ENCODE measurements around the gene CCDC14. TPM values are rescaled to one million over a fixed set of nuclear protein-coding genes. Genes with fewer than 3 reads are reported as not detected.

CCDC14 gene
- total and polyA plus RNA-seq, 2 of the 4 experiments (the other 2 are of a cell fraction) = 82.1 to 109 TPM

GRCh38 chr3:123986427-123986826 is 25.4 kb upstream of the CCDC14 start:
- Histone ChIP-seq H4K20me1 (ENCODE audit: insufficient read depth, low read length) (no peaks in the 10 kb centered on the region), H3K4me1 (ENCODE audit: control insufficient read depth, insufficient read depth, low read length) (no peaks in the 10 kb centered on the region), H3K79me1 (ENCODE audit: low read depth in 1 of 2, low read length in 2 of 2) (no peaks in the 10 kb centered on the region), H3K4ac (ENCODE audit: low read depth, low read length) (no peak overlapping the region), H3K9me1 (ENCODE audit: insufficient read depth, low read length) (0 out of 2 replicates have a peak, but pooled peaks cover 5% of the 10 kb centered on the region), H4K8ac (ENCODE audit: low read depth in 2 of 2, low read length in 2 of 2) (no peak overlapping the region), H2BK20ac (ENCODE audit: low read depth, low read length) (no peak overlapping the region), H2BK120ac (ENCODE audit: low read depth, low read length) (no peak overlapping the region), H3K9me3 (ENCODE audit: control insufficient read depth, insufficient read depth, low read length) (peaks cover 3% of the 10 kb centered on the region), H3K27ac (ENCODE audit: insufficient read depth, low read length) (no peak overlapping the region), H2AFZ (replicated peaks; ENCODE audit: low read length, poor library complexity) (no peak overlapping the region), H3K27me3 (ENCODE audit: control insufficient read depth, insufficient read depth, low read length) (peaks cover 54% of the 10 kb centered on the region), H3K23ac (ENCODE audit: low read depth, low read length) (no peak overlapping the region), H3K4me2 (ENCODE audit: low read depth, low read length) (no peak overlapping the region), H3K14ac (replicated peaks; ENCODE audit: low read depth, low read length) (no peak overlapping the region), H2BK15ac (ENCODE audit: low read depth, low read length) (no peak overlapping the region), H3K18ac (ENCODE audit: low read depth, low read length) (no peak overlapping the region), H2AK9ac (replicated peaks; ENCODE audit: low read depth, low read length, poor library complexity) (no peak overlapping the region), H2BK5ac (ENCODE audit: low read depth, low read length, poor library complexity, severe bottlenecking) (no peak overlapping the region), H4K5ac (ENCODE audit: low read depth, low read length) (no peak overlapping the region), H3K9ac (ENCODE audit: low read depth, low read length) (no peak overlapping the region), H4K91ac (ENCODE audit: insufficient read depth, low read depth, low read length) (no peak overlapping the region), H3K36me3 (ENCODE audit: control insufficient read depth, insufficient read depth, low read length) (no peaks in the 10 kb centered on the region), H3K56ac (ENCODE audit: extremely low read depth, insufficient read depth, low read length) (no peak overlapping the region), H3K4me3 (ENCODE audit: insufficient read depth, low read depth, low read length) (no peak overlapping the region), H2AK5ac (ENCODE audit: low read depth, low read length) (no peak overlapping the region)
- TF ChIP-seq NFE2L2 (IDR thresholded peaks at IDR 0.05; ENCODE audit: low read depth, low read length) (no peak), CTCF (conservative IDR thresholded peaks at IDR 0.05; ENCODE audit: low read depth, low read length) (no peak), RFX5 (IDR thresholded peaks at IDR 0.05; ENCODE audit: low read depth, low read length) (no peak), POLR2A (IDR thresholded peaks at IDR 0.05; ENCODE audit: low read depth, low read length) (no peak), BHLHE40 (IDR thresholded peaks at IDR 0.05; ENCODE audit: low read depth, low read length) (no peak), ELK1 (IDR thresholded peaks at IDR 0.05; ENCODE audit: borderline replicate concordance, low read depth, low read length) (no peak), CHD1 (IDR thresholded peaks at IDR 0.05; ENCODE audit: low read depth, low read length) (no peak), SMC3 (IDR thresholded peaks at IDR 0.05; ENCODE audit: low read depth, low read length) (no peak), MAZ (IDR thresholded peaks at IDR 0.05; ENCODE audit: borderline replicate concordance, low read depth, low read length) (no peak), USF2 (IDR thresholded peaks at IDR 0.05; ENCODE audit: low read depth, low read length) (no peak), RCOR1 (IDR thresholded peaks at IDR 0.05; ENCODE audit: insufficient replicate concordance, low read length) (no peak), RAD21 (IDR thresholded peaks at IDR 0.05; ENCODE audit: low read length) (no peak), MXI1 (IDR thresholded peaks at IDR 0.05; ENCODE audit: borderline replicate concordance, low read depth, low read length) (no peak), FOS (IDR thresholded peaks at IDR 0.05; ENCODE audit: low read depth, low read length) (no peak)
- in situ Hi-C loops (cut with MboI; ENCODE audit: low sequenced_read_pairs) (no loop called here), intact Hi-C loops (cut with micrococcal nuclease) (no loop called here), dilution Hi-C loops (cut with HindIII; ENCODE audit: low sequenced_read_pairs, unreplicated experiment) (no loop called here)
- ATAC-seq (ENCODE audit: low read depth) = no peak
- CTCF ChIA-PET = no interaction called here
- POLR2A ChIA-PET (ENCODE audit: unreplicated experiment) = no interaction called here
- no peak for DNase-seq
- no TSS peak for BruUV-seq (replicated peaks)
- whole genome bisulfite sequencing, 2 experiments (ENCODE audit: extremely low coverage in 2 of 2, insufficient read length in 1 of 2) = 100% methylated on average over 1 of the region's 3 CpGs; no CpG with 5 or more reads in 1 of the 2 experiments
